ENCODE results near the gene THADA.

DNA sequence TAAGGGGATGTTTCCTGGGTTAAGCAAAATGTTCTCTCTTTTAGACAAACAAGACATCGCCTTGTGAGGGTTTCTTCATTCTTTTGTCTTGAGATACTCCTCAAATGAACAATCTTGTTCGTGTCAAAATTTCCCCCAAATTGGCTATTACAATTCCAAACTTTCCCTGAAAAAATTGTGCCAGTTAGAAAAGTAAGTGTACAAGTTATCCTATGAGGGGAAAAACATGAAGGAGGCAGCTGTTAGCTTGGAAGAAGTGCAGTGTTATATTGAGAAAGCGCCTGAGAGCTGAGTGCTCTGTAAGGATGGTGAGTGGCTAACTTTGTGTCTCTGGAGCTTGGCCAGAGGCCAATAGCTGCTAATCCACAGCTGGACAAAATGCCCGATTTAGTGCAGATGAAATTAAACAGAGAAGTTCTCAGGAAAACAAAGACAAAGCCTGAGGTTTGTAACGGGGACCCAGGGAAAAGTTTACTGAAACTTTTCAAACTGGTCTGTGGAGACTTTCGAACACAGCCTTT lies 27.2 kb upstream of the THADA start:
- TF ChIP-seq CTCF (IDR thresholded peaks at IDR 0.05; ENCODE audit: poor library complexity) (no peak), EZH2 (IDR thresholded peaks at IDR 0.05; ENCODE audit: borderline replicate concordance) (no peak)

Measured in hepatocyte (in vitro differentiated cells).